Measurements from ENCODE around the gene MMEL1.

- TF ChIP-seq CTCF (conservative IDR thresholded peaks at IDR 0.05; ENCODE audit: low read depth, low read length) (no peak), EZH2 (IDR thresholded peaks at IDR 0.05; ENCODE audit: low read length, unreplicated experiment) (no peak)
Measured at GRCh38 chr1:2593251-2593878, 39.5 kb downstream of the MMEL1 start.
